GM21528 (cell line): ENCODE results near the gene SLC26A2.

Experiments
- ATAC-seq: cut with Tn5 transposase; IDR thresholded peaks from one replicate; pipeline ENCODE4 v1.9.1; 2021; ENCODE audit warnings: mild to moderate bottlenecking, moderate library complexity; ENCODE audit not compliant: unreplicated experiment, low FRiP score

SLC26A2 gene

GRCh38 chr5:150000256-150000989, 39.9 kb downstream of the SLC26A2 start, which contains the start of the genes HMGXB3 and TIGD6:
Gene HMGXB3, plus strand, starts transcription at chr5:150000739. Its CDS starts 4,114 bp downstream, at chr5:150004853.
Gene TIGD6, minus strand, starts transcription at chr5:150000654. Its CDS starts 4,306 bp downstream, at chr5:149996348.
- ATAC-seq = peak; percentile 89

GRCh38 chr5:150000990-150001659, 40.6 kb downstream of the SLC26A2 start:
- peak; percentile 23 for ATAC-seq

- ATAC-seq = peak; percentile 52
Observed at GRCh38 chr5:150001660-150002486, 41.3 kb downstream of the SLC26A2 start.

- no peak for ATAC-seq
Observed at GRCh38 chr5:150006318-150006717, 45.8 kb downstream of the SLC26A2 start.

GRCh38 chr5:150007050-150007449, 46.5 kb downstream of the SLC26A2 start:
- ATAC-seq = no peak

GRCh38 chr5:150009671-150010387, 49.3 kb downstream of the SLC26A2 start:
- no peak for ATAC-seq

- no peak for ATAC-seq
Observed at GRCh38 chr5:150013931-150014330, 53.4 kb downstream of the SLC26A2 start.

- ATAC-seq = no peak
Observed at GRCh38 chr5:150014456-150014855, 53.9 kb downstream of the SLC26A2 start.

- no peak for ATAC-seq
Observed at GRCh38 chr5:150015415-150015814, 54.9 kb downstream of the SLC26A2 start.

GRCh38 chr5:150016537-150016936, 56.0 kb downstream of the SLC26A2 start:
- ATAC-seq = no peak

GRCh38 chr5:150017226-150018005, 56.9 kb downstream of the SLC26A2 start:
- ATAC-seq = no peak

- no peak for ATAC-seq
Observed at GRCh38 chr5:150020249-150020648, 59.7 kb downstream of the SLC26A2 start.

GRCh38 chr5:150021491-150022157, 61.1 kb downstream of the SLC26A2 start:
- no peak for ATAC-seq

GRCh38 chr5:150022158-150022531, 61.6 kb downstream of the SLC26A2 start:
- ATAC-seq = no peak

GRCh38 chr5:150022681-150023080, 62.1 kb downstream of the SLC26A2 start:
- no peak for ATAC-seq

- ATAC-seq = no peak
Observed at GRCh38 chr5:150023136-150023535, 62.6 kb downstream of the SLC26A2 start.

GRCh38 chr5:150024346-150024984, 63.9 kb downstream of the SLC26A2 start:
- no peak for ATAC-seq

GRCh38 chr5:150026682-150027172, 66.2 kb downstream of the SLC26A2 start:
- ATAC-seq = no peak
